Measurements from ENCODE around the gene HOXD3. TPM values are rescaled to one million over a fixed set of nuclear protein-coding genes. Genes with fewer than 3 reads are reported as not detected.

HOXD3 gene
- total RNA-seq, 1 donor from 2014 or later, result not detected

DNA sequence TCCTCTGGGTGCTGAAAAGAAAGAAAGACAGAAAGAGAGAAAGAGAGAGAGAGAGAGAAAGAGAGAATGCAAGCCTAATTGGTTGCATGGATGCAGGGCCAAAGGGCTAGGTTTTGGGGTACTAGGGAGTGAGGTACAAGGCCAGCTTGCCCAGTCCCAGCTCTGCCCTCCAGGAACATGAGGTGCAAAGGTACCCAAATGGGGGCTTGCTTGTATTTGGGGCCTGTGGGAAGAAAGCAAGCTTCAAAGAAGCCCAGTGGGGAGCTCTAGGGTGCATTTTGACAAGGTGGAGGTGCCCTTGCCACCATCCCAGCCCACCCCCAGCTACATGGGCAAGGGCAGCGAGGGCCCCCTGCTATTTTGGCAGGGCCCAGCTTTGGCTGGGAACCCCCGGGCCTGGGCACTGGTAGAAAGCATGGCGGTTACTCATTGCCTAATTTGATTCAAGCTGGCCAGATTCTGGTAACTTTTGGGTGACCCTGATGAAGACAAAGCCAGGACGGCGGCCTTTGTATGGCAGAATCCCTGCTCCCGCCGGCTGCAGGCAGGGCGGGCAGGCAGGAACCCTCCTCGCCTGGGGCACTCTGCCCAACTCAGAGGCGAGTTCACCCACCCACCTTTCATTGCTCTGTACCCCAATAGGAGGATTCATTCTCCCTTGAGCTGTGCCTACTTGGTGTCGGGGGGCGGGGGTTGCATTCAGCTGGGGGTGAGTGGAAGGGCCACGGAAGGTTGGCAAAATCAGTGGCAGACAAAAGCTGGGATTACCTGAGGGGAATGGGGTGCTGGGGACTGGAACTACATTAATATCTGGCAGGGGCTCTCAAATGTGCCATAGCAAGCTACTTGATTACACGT, 6.3 kb upstream of the HOXD3 start:
- no peak for DNase-seq (ENCODE audit: low read depth)
- H3K4me1 Mint-ChIP-seq (ENCODE audit: low read depth, unreplicated experiment), result no peaks in the 10 kb centered on the region
- H3K9ac ChIP-seq (ENCODE audit: low read length), result no peak overlapping the region
- H3K4me3 ChIP-seq (ENCODE audit: insufficient read depth, low read depth, low read length), result peak overlapping the region; percentile 55
- H3K27me3 Mint-ChIP-seq (ENCODE audit: low read depth, unreplicated experiment), result peaks cover 91% of the 10 kb centered on the region
- peaks cover 36% of the 10 kb centered on the region for H3K9me3 Mint-ChIP-seq (ENCODE audit: unreplicated experiment)
- H3K79me2 ChIP-seq (ENCODE audit: insufficient read depth, low read length), result no peaks in the 10 kb centered on the region
- TF ChIP-seq EZH2 (IDR thresholded peaks at IDR 0.05; ENCODE audit: insufficient read depth, low read length), result no peak
- TF ChIP-seq, protein P1, sequence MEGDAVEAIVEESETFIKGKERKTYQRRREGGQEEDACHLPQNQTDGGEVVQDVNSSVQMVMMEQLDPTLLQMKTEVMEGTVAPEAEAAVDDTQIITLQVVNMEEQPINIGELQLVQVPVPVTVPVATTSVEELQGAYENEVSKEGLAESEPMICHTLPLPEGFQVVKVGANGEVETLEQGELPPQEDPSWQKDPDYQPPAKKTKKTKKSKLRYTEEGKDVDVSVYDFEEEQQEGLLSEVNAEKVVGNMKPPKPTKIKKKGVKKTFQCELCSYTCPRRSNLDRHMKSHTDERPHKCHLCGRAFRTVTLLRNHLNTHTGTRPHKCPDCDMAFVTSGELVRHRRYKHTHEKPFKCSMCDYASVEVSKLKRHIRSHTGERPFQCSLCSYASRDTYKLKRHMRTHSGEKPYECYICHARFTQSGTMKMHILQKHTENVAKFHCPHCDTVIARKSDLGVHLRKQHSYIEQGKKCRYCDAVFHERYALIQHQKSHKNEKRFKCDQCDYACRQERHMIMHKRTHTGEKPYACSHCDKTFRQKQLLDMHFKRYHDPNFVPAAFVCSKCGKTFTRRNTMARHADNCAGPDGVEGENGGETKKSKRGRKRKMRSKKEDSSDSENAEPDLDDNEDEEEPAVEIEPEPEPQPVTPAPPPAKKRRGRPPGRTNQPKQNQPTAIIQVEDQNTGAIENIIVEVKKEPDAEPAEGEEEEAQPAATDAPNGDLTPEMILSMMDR (IDR thresholded peaks at IDR 0.05; ENCODE audit: insufficient read depth, low read depth, low read length), result no peak
- no peaks in the 10 kb centered on the region for H4K20me1 ChIP-seq (ENCODE audit: insufficient read depth, low read length)
- H3K27ac ChIP-seq (ENCODE audit: low read depth, low read length), result no peak overlapping the region
- no peak for FAIRE-seq
- peaks cover 2% of the 10 kb centered on the region for H3K36me3 Mint-ChIP-seq (ENCODE audit: low read depth, unreplicated experiment)
- no peak overlapping the region for H2AFZ ChIP-seq (ENCODE audit: low read depth, low read length)
- peak overlapping the region; percentile 81 for H3K4me2 ChIP-seq (ENCODE audit: low read length)
- H3K36me3 ChIP-seq (ENCODE audit: insufficient read depth, low read length), result no peaks in the 10 kb centered on the region
- no peak overlapping the region for H3K27ac Mint-ChIP-seq (ENCODE audit: unreplicated experiment)
- H3K4me1 ChIP-seq (ENCODE audit: insufficient read depth, low read length), result no peaks in the 10 kb centered on the region
- peaks cover 85% of the 10 kb centered on the region for H3K27me3 ChIP-seq (ENCODE audit: insufficient read depth, low read length)
- no peak overlapping the region for H3K4me3 Mint-ChIP-seq (ENCODE audit: unreplicated experiment)
- H3K9me3 ChIP-seq (ENCODE audit: insufficient read depth, low read depth, low read length), result peaks cover 2% of the 10 kb centered on the region

DNA sequence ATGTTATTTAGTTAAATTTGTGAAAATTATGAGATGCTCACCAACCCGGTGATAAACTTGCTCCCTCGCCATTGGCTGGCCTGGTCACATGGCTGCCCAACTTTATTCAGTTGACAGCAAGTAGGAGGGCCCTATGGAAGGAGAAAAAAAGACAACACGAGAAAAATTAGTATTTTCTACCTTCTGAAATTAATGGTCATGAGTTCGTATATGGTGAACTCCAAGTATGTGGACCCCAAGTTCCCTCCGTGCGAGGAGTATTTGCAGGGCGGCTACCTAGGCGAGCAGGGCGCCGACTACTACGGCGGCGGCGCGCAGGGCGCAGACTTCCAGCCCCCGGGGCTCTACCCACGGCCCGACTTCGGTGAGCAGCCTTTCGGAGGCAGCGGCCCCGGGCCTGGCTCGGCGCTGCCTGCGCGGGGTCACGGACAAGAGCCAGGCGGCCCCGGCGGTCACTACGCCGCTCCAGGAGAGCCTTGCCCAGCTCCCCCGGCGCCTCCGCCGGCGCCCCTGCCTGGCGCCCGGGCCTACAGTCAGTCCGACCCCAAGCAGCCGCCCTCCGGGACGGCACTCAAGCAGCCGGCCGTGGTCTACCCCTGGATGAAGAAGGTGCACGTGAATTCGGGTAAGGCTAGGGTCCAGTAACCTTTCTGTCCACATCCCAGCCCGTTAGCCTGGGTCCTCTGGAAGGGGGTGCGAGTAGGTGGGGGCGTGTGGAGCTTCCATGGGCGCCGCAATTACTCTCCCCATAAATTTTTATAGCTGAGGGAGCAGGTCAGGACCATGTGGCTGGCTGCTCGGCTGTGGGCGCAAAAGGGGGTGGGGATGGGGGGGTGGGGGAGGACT, 5.4 kb upstream of the HOXD3 start, which contains the start of gene HOXD4:
TSS of gene HOXD4 (plus strand) at position 109 of the 846 bp plus-strand sequence. CDS start at position 193, 84 bp downstream.
- peaks cover 2% of the 10 kb centered on the region for H3K9me3 ChIP-seq (ENCODE audit: insufficient read depth, low read depth, low read length)
- no peaks in the 10 kb centered on the region for H3K36me3 ChIP-seq (ENCODE audit: insufficient read depth, low read length)
- Mint-ChIP-seq H3K36me3 (ENCODE audit: low read depth, unreplicated experiment) (peaks cover 2% of the 10 kb centered on the region), H3K27me3 (ENCODE audit: low read depth, unreplicated experiment) (peaks cover 91% of the 10 kb centered on the region), H3K4me1 (ENCODE audit: low read depth, unreplicated experiment) (no peaks in the 10 kb centered on the region), H3K27ac (ENCODE audit: unreplicated experiment) (no peak within 1 kb of the TSS), H3K4me3 (ENCODE audit: unreplicated experiment) (no peak within 1 kb of the TSS), H3K9me3 (ENCODE audit: unreplicated experiment) (peaks cover 36% of the 10 kb centered on the region)
- DNase-seq (ENCODE audit: low read depth), result peak; percentile 56
- peak within 1 kb of the TSS; percentile 12 for H3K27ac ChIP-seq (ENCODE audit: low read depth, low read length)
- no peak for FAIRE-seq
- TF ChIP-seq EZH2 (IDR thresholded peaks at IDR 0.05; ENCODE audit: insufficient read depth, low read length), result peak; percentile 65
- TF ChIP-seq, protein P1 (IDR thresholded peaks at IDR 0.05; ENCODE audit: insufficient read depth, low read depth, low read length), result no peak
- H3K79me2 ChIP-seq (ENCODE audit: insufficient read depth, low read length), result no peaks in the 10 kb centered on the region
- peak within 1 kb of the TSS; percentile 81 for H3K4me2 ChIP-seq (ENCODE audit: low read length)
- peaks cover 85% of the 10 kb centered on the region for H3K27me3 ChIP-seq (ENCODE audit: insufficient read depth, low read length)
- H3K4me3 ChIP-seq (ENCODE audit: insufficient read depth, low read depth, low read length), result peak within 1 kb of the TSS; percentile 57
- no peaks in the 10 kb centered on the region for H3K4me1 ChIP-seq (ENCODE audit: insufficient read depth, low read length)
- peak within 1 kb of the TSS; percentile 81 for H3K9ac ChIP-seq (ENCODE audit: low read length)
- no peaks in the 10 kb centered on the region for H4K20me1 ChIP-seq (ENCODE audit: insufficient read depth, low read length)
- H2AFZ ChIP-seq (ENCODE audit: low read depth, low read length), result peak within 1 kb of the TSS; percentile 37

Data from astrocyte (in vitro differentiated cells and primary cell).